IMR-90 (cell line): ENCODE results near the gene GATAD2A. TPM values are rescaled to one million over a fixed set of nuclear protein-coding genes. Genes with fewer than 3 reads are reported as not detected.

ENCODE experiments used
- ATAC-seq: fragments of 200-7000 bp; cut with Tn5 transposase; 2 replicates; pipeline ENCODE4 v1.9.1; 2020; ENCODE audit warnings: low read depth, mild to moderate bottlenecking, moderate library complexity
- BruUV-seq: library from RNA; stranded (reverse); fragments of 400-500 nt; replicated peaks from 2 replicates; lab custom pipeline; 2021; lab: Mats Ljungman, UMichigan
- CTCF ChIA-PET: fragments of 300-600 bp; formaldehyde crosslinking; extraction: SDS; loops from one replicate; lab custom pipeline; 2021; ENCODE audit warnings: antibody characterized with exemption; lab: Yijun Ruan, JAX
- POLR2A ChIA-PET: fragments of 300-600 bp; sonication (Branson Sonifier 250); formaldehyde crosslinking; loops from one replicate; lab custom pipeline; 2022; ENCODE audit warnings: antibody characterized with exemption; ENCODE audit not compliant: unreplicated experiment; lab: Charles Lee
- DNase-seq: peaks from one replicate; pipeline ENCODE4 v3.0.0; 2013
- H2AFZ ChIP-seq: replicated peaks from 2 replicates; pipeline ENCODE3; 2013; ENCODE audit warnings: low read length, mild to moderate bottlenecking; ENCODE audit not compliant: poor library complexity
- H2AK5ac ChIP-seq: 2 replicates; pipeline ENCODE4 v1.6.1; 2013; ENCODE audit warnings: low read depth, low read length, inconsistent platforms
- H2AK9ac ChIP-seq: replicated peaks from 2 replicates; pipeline ENCODE3; 2013; ENCODE audit warnings: mild to moderate bottlenecking, low read depth, low read length, moderate library complexity; ENCODE audit not compliant: poor library complexity
- H2BK120ac ChIP-seq: 2 replicates; pipeline ENCODE4 v1.6.1; 2013; ENCODE audit warnings: low read depth, low read length, inconsistent platforms
- H2BK15ac ChIP-seq: 3 replicates; pipeline ENCODE4 v1.6.1; 2013; ENCODE audit warnings: low read depth, low read length, inconsistent platforms
- H2BK20ac ChIP-seq: 2 replicates; pipeline ENCODE4 v1.6.1; 2013; ENCODE audit warnings: low read depth, mild to moderate bottlenecking, inconsistent platforms, low read length, moderate library complexity
- H2BK5ac ChIP-seq: 2 replicates; pipeline ENCODE4 v1.6.1; 2013; ENCODE audit warnings: mild to moderate bottlenecking, low read depth, low read length, inconsistent platforms; ENCODE audit not compliant: poor library complexity, severe bottlenecking
- H3K14ac ChIP-seq: replicated peaks from 2 replicates; pipeline ENCODE4 v1.6.1; 2013; ENCODE audit warnings: low read depth, low read length, inconsistent platforms
- H3K18ac ChIP-seq: 2 replicates; pipeline ENCODE4 v1.6.1; 2013; ENCODE audit warnings: low read depth, low read length, control low read depth
- H3K23ac ChIP-seq: 2 replicates; pipeline ENCODE4 v1.6.1; 2013; ENCODE audit warnings: low read depth, low read length, inconsistent platforms
- H3K27ac ChIP-seq: 2 replicates; pipeline ENCODE4 v1.5.1; 2013; ENCODE audit warnings: mild to moderate bottlenecking, control low read depth, low read length; ENCODE audit not compliant: insufficient read depth
- H3K27me3 ChIP-seq: 2 replicates; pipeline ENCODE4 v1.6.1; 2013; ENCODE audit warnings: low read length; ENCODE audit not compliant: control insufficient read depth, insufficient read depth
- H3K36me3 ChIP-seq: 2 replicates; pipeline ENCODE4 v1.6.1; 2013; ENCODE audit warnings: low read length, mixed read lengths; ENCODE audit not compliant: control insufficient read depth, insufficient read depth
- H3K4ac ChIP-seq: 2 replicates; pipeline ENCODE4 v1.6.1; 2013; ENCODE audit warnings: low read depth, low read length, inconsistent platforms
- H3K4me1 ChIP-seq: 2 replicates; pipeline ENCODE4 v1.6.1; 2013; ENCODE audit warnings: low read length, mixed read lengths; ENCODE audit not compliant: control insufficient read depth, insufficient read depth
- H3K4me2 ChIP-seq: 2 replicates; pipeline ENCODE4 v1.6.1; 2013; ENCODE audit warnings: low read depth, mild to moderate bottlenecking, control low read depth, low read length, moderate library complexity
- H3K4me3 ChIP-seq: 2 replicates; pipeline ENCODE4 v1.5.1; 2013; ENCODE audit warnings: low read depth, mild to moderate bottlenecking, control low read depth, low read length, moderate library complexity; ENCODE audit not compliant: insufficient read depth
- H3K56ac ChIP-seq: 2 replicates; pipeline ENCODE4 v1.6.1; 2013; ENCODE audit warnings: low read length, inconsistent platforms; ENCODE audit not compliant: insufficient read depth; ENCODE audit errors: extremely low read depth
- H3K79me1 ChIP-seq, 2 experiments: 2 replicates each; pipeline ENCODE4 v1.6.1; 2013; ENCODE audit warnings: low read length in 2 of 2, inconsistent platforms in 1 of 2, low read depth in 1 of 2
- H3K9ac ChIP-seq: 2 replicates; pipeline ENCODE4 v1.6.1; 2013; ENCODE audit warnings: low read depth, low read length, control low read depth
- H3K9me1 ChIP-seq: 2 replicates; pipeline ENCODE4 v1.6.1; 2013; ENCODE audit warnings: low read length, inconsistent platforms; ENCODE audit not compliant: insufficient read depth
- H3K9me3 ChIP-seq: 2 replicates; pipeline ENCODE4 v1.6.1; 2013; ENCODE audit warnings: low read length; ENCODE audit not compliant: control insufficient read depth, insufficient read depth
- H4K20me1 ChIP-seq: 2 replicates; pipeline ENCODE4 v1.6.1; 2013; ENCODE audit warnings: low read length, inconsistent platforms; ENCODE audit not compliant: insufficient read depth
- H4K5ac ChIP-seq: 2 replicates; pipeline ENCODE4 v1.6.1; 2013; ENCODE audit warnings: mild to moderate bottlenecking, low read depth, low read length, control low read depth
- H4K8ac ChIP-seq, 2 experiments: 2 replicates each; pipeline ENCODE4 v1.6.1; 2013; ENCODE audit warnings: low read depth in 2 of 2, low read length in 2 of 2, control low read depth in 1 of 2, inconsistent platforms in 1 of 2
- H4K91ac ChIP-seq: 2 replicates; pipeline ENCODE4 v1.6.1; 2013; ENCODE audit warnings: low read depth, low read length, inconsistent platforms; ENCODE audit not compliant: insufficient read depth
- BHLHE40 ChIP-seq: fragments of 150-350 bp; IDR thresholded peaks from 2 replicates; pipeline ENCODE4 v1.6.1; 2016; ENCODE audit warnings: mild to moderate bottlenecking, low read depth, low read length
- CHD1 ChIP-seq: IDR thresholded peaks from 2 replicates; pipeline ENCODE4 v1.6.1; 2012; ENCODE audit warnings: low read depth, low read length, improper control_type of control experiment
- FOS ChIP-seq: fragments of 150-350 bp; IDR thresholded peaks from 2 replicates; pipeline ENCODE4 v1.6.1; 2016; ENCODE audit warnings: low read depth, low read length
- MAFK ChIP-seq: IDR thresholded peaks from 2 replicates; pipeline ENCODE4 v1.6.1; 2012; ENCODE audit warnings: low read depth, low read length, improper control_type of control experiment
- MAZ ChIP-seq: IDR thresholded peaks from 2 replicates; pipeline ENCODE4 v1.6.1; 2012; ENCODE audit warnings: low read depth, mild to moderate bottlenecking, low read length, improper control_type of control experiment, moderate library complexity, borderline replicate concordance
- MXI1 ChIP-seq: IDR thresholded peaks from 2 replicates; pipeline ENCODE4 v1.6.1; 2012; ENCODE audit warnings: low read depth, mild to moderate bottlenecking, low read length, moderate library complexity, borderline replicate concordance
- NFE2L2 ChIP-seq: fragments of 150-350 bp; IDR thresholded peaks from 2 replicates; pipeline ENCODE4 v1.6.1; 2016; ENCODE audit warnings: low read depth, mild to moderate bottlenecking, low read length
- POLR2A ChIP-seq: IDR thresholded peaks from 2 replicates; pipeline ENCODE4 v1.6.1; 2012; ENCODE audit warnings: mild to moderate bottlenecking, low read depth, low read length
- RFX5 ChIP-seq: IDR thresholded peaks from 2 replicates; pipeline ENCODE4 v1.8.0; 2012; ENCODE audit warnings: low read depth, mild to moderate bottlenecking, low read length, moderate library complexity
- SMC3 ChIP-seq: fragments of 150-350 bp; IDR thresholded peaks from 2 replicates; pipeline ENCODE4 v1.6.1; 2016; ENCODE audit warnings: low read depth, mild to moderate bottlenecking, antibody characterized with exemption, low read length, moderate library complexity
- WGBS, 2 experiments: methylation state at CpG; one replicate each; pipeline versions ENCODE4 v1.1.5 to v1.1.7; 2013; ENCODE audit warnings: missing lambda C conversion rate in 2 of 2; ENCODE audit not compliant: insufficient read length in 1 of 2; ENCODE audit errors: extremely low coverage in 2 of 2; 5-methylcytosine and 5-hydroxymethylcytosine counted together
- dilution Hi-C: fragments of 300-500 bp; cut with HindIII; formaldehyde crosslinking; loops from one replicate; pipeline ENCODE4 v1.14.3; 2018; ENCODE audit warnings: low sequenced_read_pairs; ENCODE audit not compliant: unreplicated experiment
- in situ Hi-C: fragments of 300-500 bp; cut with MboI; formaldehyde crosslinking; loops from 3 replicates; pipeline ENCODE4 v1.14.3; 2019; ENCODE audit warnings: low sequenced_read_pairs, inconsistent platforms, mixed read lengths
- intact Hi-C: fragments of 100-400 bp; cut with micrococcal nuclease; formaldehyde crosslinking; loops from 2 replicates; pipeline ENCODE4 v1.10.0; 2022
- polyA plus RNA-seq, 3 experiments: library from polyadenylated mRNA; depleted of rRNA; stranded (reverse); fragments of >200 nt; gene quantifications; 2 replicates each; pipeline ENCODE4 v1.2.3, GENCODE V29; 2012; ENCODE audit warnings: low replicate concordance in 1 of 3
- total RNA-seq: library from RNA; depleted of rRNA; stranded (reverse); fragments of >200 nt; gene quantifications from 2 replicates; pipeline ENCODE4 v1.2.3, GENCODE V29; 2012
- TF ChIP-seq, protein P1 (sequence below): conservative IDR thresholded peaks from 2 replicates; pipeline ENCODE4 v1.5.1; 2012; ENCODE audit warnings: mild to moderate bottlenecking, low read depth, low read length, improper control_type of control experiment
- TF ChIP-seq, protein P2 (sequence below): fragments of 150-350 bp; IDR thresholded peaks from 2 replicates; pipeline ENCODE4 v1.6.1; 2016; ENCODE audit warnings: low read depth, mild to moderate bottlenecking, low read length, moderate library complexity, borderline replicate concordance

GATAD2A gene
- total and polyA plus RNA-seq, 2 of the 4 experiments (the other 2 are of a cell fraction), result 23.5 to 33.2 TPM

DNA sequence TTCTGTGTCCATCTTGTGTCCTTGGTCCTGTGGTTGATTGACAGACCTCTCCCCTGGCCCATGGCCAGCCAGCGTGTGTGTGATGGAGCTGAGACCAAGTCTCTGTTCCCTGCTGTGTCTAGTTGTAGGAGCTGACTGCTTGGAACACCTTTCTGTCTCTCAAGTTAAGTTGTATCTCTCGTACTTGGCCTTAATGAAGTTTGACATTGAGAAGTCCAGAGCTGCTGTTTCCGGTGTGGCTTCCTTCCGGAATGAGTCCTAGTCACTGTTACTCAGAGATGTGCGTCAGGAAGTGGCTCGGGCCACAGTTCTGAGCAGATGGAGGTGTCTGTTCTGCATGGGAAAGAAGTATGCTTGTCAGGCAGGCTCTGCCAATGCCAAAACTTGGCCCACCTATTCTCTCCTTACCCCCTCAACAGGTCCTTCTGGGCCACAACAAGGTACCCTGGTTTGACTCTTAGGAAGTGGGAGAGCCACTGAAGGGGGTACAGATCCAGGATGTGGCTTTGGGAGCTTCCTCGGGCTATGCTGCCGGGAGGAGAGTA lies 54.3 kb downstream of the GATAD2A start:
- H3K27me3 ChIP-seq, result no peaks in the 10 kb centered on the region
- peaks cover 30 to 86% of the 10 kb centered on the region in 2 experiments for H3K79me1 ChIP-seq
- H2BK5ac ChIP-seq, result peak overlapping the region; percentile 92
- peak overlapping the region; percentile 89 for H2AK9ac ChIP-seq
- ChIA-PET CTCF (no interaction called here), POLR2A (interaction anchor here (1.0 kb wide), 1 partner anchor 54 kb away, joined by 3 read pairs; the partner anchor contains the start of gene GATAD2A)
- dilution Hi-C loops, result no loop called here
- peaks cover 75% of the 10 kb centered on the region for H4K20me1 ChIP-seq
- peak overlapping the region; percentile 89 for H4K91ac ChIP-seq
- BruUV-seq, result no TSS peak
- H3K4me3 ChIP-seq, result peak overlapping the region; percentile 2; the same call in 1 of the 2 replicates
- TF ChIP-seq POLR2A, result peak; percentile 68; the same call in 1 of the 2 replicates
- TF ChIP-seq, protein P1, sequence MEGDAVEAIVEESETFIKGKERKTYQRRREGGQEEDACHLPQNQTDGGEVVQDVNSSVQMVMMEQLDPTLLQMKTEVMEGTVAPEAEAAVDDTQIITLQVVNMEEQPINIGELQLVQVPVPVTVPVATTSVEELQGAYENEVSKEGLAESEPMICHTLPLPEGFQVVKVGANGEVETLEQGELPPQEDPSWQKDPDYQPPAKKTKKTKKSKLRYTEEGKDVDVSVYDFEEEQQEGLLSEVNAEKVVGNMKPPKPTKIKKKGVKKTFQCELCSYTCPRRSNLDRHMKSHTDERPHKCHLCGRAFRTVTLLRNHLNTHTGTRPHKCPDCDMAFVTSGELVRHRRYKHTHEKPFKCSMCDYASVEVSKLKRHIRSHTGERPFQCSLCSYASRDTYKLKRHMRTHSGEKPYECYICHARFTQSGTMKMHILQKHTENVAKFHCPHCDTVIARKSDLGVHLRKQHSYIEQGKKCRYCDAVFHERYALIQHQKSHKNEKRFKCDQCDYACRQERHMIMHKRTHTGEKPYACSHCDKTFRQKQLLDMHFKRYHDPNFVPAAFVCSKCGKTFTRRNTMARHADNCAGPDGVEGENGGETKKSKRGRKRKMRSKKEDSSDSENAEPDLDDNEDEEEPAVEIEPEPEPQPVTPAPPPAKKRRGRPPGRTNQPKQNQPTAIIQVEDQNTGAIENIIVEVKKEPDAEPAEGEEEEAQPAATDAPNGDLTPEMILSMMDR, result no peak
- no peak for TF ChIP-seq SMC3
- no peak for TF ChIP-seq BHLHE40
- TF ChIP-seq MAFK, result no peak
- TF ChIP-seq RFX5, result no peak
- peak; percentile 44; the same call in 1 of the 2 replicates for TF ChIP-seq FOS
- TF ChIP-seq, protein P2, sequence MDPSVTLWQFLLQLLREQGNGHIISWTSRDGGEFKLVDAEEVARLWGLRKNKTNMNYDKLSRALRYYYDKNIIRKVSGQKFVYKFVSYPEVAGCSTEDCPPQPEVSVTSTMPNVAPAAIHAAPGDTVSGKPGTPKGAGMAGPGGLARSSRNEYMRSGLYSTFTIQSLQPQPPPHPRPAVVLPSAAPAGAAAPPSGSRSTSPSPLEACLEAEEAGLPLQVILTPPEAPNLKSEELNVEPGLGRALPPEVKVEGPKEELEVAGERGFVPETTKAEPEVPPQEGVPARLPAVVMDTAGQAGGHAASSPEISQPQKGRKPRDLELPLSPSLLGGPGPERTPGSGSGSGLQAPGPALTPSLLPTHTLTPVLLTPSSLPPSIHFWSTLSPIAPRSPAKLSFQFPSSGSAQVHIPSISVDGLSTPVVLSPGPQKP, result no peak
- no peak for TF ChIP-seq MAZ
- TF ChIP-seq NFE2L2, result peak; percentile 73; the same call in 1 of the 2 replicates
- no peak for TF ChIP-seq MXI1
- 0 out of 2 replicates have a peak, but pooled peaks have one; percentile 67 for TF ChIP-seq CHD1
- peak overlapping the region; percentile 89 for H3K14ac ChIP-seq
- H4K5ac ChIP-seq, result peak overlapping the region; percentile 92
- peak overlapping the region; percentile 41 for H3K9ac ChIP-seq
- ATAC-seq, result peak; percentile 13
- H3K18ac ChIP-seq, result peak overlapping the region; percentile 70
- H2AK5ac ChIP-seq, result peak overlapping the region; percentile 99
- H2BK20ac ChIP-seq, result peak overlapping the region; percentile 83; the same call in 1 of the 2 replicates
- no peaks in the 10 kb centered on the region for H3K9me3 ChIP-seq
- no CpG with 5 or more reads among the region's 8 CpGs for WGBS, 2 experiments
- peak overlapping the region; percentile 86; the same call in 1 of the 3 replicates for H2BK15ac ChIP-seq
- DNase-seq, result peak; percentile 87
- H2BK120ac ChIP-seq, result peak overlapping the region; percentile 78
- in situ Hi-C loops, result no loop called here
- peak overlapping the region; percentile 53 to 98 for H4K8ac ChIP-seq
- peaks cover 2% of the 10 kb centered on the region; the same call in 1 of the 2 replicates for H3K36me3 ChIP-seq
- peak overlapping the region; percentile 88 for H3K27ac ChIP-seq
- H3K9me1 ChIP-seq, result peaks cover 70% of the 10 kb centered on the region
- peak overlapping the region; percentile 77; the same call in 1 of the 2 replicates for H3K23ac ChIP-seq
- H2AFZ ChIP-seq, result peak overlapping the region; percentile 41
- H3K4ac ChIP-seq, result peak overlapping the region; percentile 91
- H3K4me1 ChIP-seq, result peaks cover 64% of the 10 kb centered on the region
- H3K4me2 ChIP-seq, result peak overlapping the region; percentile 92
- intact Hi-C loops, result loop anchor here (2.0 kb wide), 1 partner anchor 53 kb away; no protein-coding TSS in a partner anchor
- H3K56ac ChIP-seq, result peak overlapping the region; percentile 18; the same call in 1 of the 2 replicates
